ENCODE measurements around the gene MPPED2.

Gene MPPED2, protein sequence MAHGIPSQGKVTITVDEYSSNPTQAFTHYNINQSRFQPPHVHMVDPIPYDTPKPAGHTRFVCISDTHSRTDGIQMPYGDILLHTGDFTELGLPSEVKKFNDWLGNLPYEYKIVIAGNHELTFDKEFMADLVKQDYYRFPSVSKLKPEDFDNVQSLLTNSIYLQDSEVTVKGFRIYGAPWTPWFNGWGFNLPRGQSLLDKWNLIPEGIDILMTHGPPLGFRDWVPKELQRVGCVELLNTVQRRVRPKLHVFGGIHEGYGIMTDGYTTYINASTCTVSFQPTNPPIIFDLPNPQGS

DNA sequence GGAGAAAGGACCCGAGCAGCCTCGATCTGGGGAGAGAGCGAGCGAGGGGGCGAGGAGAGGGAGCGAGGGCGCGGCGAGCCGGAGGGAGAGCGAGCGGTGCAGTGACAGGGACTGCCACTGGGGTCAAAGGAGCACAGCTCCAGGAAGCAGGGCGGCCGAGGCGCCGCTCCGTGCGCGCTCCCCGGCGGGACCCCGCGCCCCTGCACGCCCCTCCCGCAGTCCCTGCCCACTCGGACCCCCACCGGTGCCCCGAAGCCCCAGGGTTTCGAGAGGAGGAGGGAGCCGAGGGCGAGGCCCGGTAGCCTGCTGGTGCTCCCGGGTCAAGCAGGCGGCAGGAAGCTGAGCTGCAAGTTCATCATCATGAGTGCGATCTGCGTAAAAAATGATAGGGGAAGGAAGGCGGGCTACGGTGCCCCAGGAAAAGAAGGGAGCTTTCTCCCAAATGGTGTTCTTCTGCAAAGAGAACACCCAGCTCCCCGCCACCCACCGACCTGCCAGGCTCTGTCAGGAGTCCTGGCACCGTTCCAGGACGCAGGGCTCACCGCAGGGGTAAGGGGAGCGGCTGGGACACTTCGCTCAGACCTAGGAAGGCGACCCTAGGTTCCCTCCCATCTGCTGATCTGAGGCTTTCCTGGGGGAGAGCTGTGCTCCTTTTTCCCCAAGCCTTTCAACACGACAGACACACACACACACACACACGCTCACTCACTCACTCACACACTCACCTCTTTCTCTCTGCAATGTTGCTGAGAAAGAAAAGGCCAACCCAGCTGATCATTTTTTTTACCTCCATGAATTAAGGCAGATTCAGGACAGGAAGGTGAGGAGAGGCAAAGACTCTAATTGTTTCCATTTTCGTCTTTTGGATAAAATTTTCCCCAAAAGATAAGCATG, at the start of gene MPPED2:
Gene MPPED2 (minus strand): TSS at position 103 of the 894 bp plus-strand sequence. CDS start 5,980 bp downstream, outside the sequence.
- in situ Hi-C loops (cut with MboI; ENCODE audit: low sequenced_read_pairs): no loop called here

DNA sequence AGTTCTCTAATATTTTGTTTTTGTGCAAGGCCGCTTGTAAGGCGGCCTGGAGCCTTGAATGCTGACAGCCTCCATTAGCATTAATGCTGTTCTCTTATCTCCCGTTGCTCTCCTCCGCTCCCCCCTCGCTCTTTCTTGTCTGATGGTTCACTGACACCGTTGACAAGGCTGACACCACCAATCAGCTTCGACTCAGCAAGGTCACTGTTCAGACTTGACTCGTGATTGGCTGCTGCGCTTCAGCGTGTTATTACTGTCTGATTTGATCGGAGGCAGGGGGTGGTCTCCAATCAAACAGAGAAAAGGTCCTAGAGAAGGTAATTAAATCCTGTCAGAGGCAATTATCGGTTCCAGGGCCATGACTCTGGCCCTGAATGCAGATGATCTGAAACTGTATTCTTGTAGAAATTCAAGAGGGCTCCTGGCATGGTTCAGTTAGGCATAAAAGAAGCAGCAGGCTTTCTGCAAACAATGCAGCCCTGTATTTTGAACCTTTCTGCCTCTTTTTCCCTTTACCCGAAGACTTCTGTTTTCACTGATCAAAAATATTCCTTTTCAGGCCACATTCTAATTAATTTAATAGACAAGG, 49.3 kb upstream of the MPPED2 start:
- in situ Hi-C loops (cut with MboI; ENCODE audit: low sequenced_read_pairs): no loop called here

- in situ Hi-C loops (cut with MboI; ENCODE audit: low sequenced_read_pairs): no loop called here
Measured at GRCh38 chr11:30631148-30631547, 45.0 kb upstream of the MPPED2 start.

GRCh38 chr11:30619767-30620166, 33.6 kb upstream of the MPPED2 start:
- in situ Hi-C loops (cut with MboI; ENCODE audit: low sequenced_read_pairs): no loop called here

- in situ Hi-C loops (cut with MboI; ENCODE audit: low sequenced_read_pairs): no loop called here
Measured at GRCh38 chr11:30617762-30618161, 31.6 kb upstream of the MPPED2 start.

DNA sequence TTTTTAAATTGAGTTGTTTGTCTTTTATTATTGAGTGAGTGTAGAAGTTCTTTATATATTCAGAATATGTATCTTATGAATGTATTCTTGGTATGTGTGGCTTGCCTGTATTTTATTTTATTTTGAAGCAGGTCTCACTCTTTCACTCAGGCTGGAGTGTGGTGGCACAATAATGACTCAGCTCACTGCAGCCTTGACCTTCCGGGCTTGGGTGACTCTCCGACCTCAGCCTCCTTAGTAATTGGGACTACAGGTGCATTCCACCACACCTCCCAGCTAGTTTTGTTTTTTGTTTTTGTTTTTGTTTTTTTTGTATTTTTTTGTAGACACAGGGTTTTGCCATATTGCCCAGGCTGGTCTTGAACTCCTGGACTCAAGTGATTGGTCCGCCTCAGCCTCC, 24.5 kb upstream of the MPPED2 start:
- in situ Hi-C loops (cut with MboI; ENCODE audit: low sequenced_read_pairs): no loop called here

GRCh38 chr11:30608534-30608933, 22.4 kb upstream of the MPPED2 start:
- in situ Hi-C loops (cut with MboI; ENCODE audit: low sequenced_read_pairs): no loop called here

- in situ Hi-C loops (cut with MboI; ENCODE audit: low sequenced_read_pairs): no loop called here
Measured at GRCh38 chr11:30605036-30605605, 19.0 kb upstream of the MPPED2 start.

- in situ Hi-C loops (cut with MboI; ENCODE audit: low sequenced_read_pairs): no loop called here
Measured at GRCh38 chr11:30603357-30603756, 17.2 kb upstream of the MPPED2 start.

DNA sequence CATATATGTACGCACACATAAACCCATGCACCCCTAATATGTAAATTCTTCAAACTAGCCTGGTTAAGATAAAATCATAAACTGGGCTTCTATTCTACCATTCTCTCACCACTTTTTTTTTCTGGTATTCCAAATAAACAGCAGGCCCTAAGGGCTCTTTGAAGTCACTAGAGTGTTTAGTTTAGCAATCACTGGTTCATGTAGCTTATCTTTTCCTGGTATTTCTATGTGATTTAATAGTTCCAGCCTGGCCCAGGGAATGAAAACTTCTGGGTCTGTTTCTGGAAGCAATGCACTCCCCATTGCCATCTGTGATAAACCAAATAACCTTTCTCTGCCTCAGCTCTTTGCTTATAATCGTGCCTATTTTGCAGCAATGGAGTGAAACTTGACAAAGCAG, 10.7 kb upstream of the MPPED2 start:
- in situ Hi-C loops (cut with MboI; ENCODE audit: low sequenced_read_pairs): no loop called here

DNA sequence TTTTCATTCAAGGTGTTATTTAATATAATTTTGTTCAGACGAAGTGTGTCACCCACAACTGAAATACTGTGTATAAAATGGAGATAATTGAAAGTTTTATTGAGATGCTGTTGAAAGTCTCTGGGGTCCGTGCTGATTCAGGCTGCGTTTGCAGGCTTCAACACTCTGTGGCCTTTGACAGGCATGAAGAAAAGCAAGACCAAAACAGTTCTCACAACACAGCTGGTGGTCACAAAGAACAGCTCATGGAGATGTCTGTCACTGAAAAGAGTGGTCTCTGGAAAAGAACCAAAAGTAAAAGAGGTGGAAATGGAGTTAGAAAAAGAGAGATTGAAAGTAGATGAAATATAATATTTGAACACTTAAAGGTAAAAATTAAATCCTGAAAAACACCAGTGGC, 9.8 kb upstream of the MPPED2 start:
- in situ Hi-C loops (cut with MboI; ENCODE audit: low sequenced_read_pairs): no loop called here

DNA sequence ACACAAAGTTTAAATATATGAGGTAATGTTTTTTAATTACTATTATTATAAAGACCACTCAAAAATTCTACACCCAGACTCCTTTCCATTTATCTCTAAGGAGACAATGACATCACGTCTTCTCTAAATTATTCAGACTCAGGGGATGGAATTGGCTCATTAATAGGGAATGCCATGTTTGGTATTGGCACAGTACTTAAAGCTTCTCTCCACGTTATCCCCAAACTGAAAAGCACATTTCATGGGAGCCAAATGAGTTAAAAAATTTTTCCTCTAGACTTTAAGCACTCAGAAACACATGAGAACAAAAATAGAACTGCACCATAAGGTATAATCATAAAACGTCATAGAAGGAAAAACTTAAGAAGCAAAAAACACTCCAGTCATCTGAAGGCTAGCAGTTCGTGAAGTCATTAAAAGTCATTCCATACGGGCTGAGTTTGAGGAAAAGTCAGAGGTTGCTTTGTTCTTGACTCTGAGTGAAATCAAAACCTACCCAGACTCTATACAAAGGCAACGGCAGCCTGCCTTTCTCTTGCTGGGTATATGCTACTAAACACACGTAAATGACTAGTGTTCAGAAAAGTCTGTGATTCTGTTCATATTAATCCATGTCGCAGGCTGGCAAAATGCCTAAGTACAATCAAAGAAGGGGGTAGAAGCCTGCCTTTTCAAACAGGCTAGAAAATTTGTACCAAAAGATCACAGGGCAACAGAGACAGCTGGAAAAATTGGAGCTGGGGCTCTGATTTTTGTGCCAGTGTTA, 8.7 kb upstream of the MPPED2 start:
- in situ Hi-C loops (cut with MboI; ENCODE audit: low sequenced_read_pairs): no loop called here

- in situ Hi-C loops (cut with MboI; ENCODE audit: low sequenced_read_pairs): no loop called here
Measured at GRCh38 chr11:30587269-30587812, 1.2 kb upstream of the MPPED2 start.

DNA sequence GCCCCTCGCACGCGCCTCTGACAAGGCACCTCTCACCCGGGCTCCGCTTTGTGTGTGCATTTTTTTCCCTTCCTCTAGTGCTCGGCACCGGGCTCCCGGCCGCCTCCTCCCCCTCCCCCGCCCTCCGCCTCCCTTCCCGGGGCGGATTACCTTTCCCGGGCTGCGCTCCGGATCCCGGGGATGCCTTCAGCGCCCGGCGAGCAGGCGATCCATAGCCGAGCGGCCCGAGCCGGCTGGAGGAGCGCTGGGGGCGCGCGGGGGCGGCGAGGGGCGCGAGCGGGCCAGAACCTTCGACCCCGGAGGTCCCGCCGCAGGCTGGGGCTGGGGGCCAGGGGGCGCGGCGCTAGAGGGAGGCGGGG, 282 bp downstream of the MPPED2 start:
- in situ Hi-C loops (cut with MboI; ENCODE audit: low sequenced_read_pairs): no loop called here

DNA sequence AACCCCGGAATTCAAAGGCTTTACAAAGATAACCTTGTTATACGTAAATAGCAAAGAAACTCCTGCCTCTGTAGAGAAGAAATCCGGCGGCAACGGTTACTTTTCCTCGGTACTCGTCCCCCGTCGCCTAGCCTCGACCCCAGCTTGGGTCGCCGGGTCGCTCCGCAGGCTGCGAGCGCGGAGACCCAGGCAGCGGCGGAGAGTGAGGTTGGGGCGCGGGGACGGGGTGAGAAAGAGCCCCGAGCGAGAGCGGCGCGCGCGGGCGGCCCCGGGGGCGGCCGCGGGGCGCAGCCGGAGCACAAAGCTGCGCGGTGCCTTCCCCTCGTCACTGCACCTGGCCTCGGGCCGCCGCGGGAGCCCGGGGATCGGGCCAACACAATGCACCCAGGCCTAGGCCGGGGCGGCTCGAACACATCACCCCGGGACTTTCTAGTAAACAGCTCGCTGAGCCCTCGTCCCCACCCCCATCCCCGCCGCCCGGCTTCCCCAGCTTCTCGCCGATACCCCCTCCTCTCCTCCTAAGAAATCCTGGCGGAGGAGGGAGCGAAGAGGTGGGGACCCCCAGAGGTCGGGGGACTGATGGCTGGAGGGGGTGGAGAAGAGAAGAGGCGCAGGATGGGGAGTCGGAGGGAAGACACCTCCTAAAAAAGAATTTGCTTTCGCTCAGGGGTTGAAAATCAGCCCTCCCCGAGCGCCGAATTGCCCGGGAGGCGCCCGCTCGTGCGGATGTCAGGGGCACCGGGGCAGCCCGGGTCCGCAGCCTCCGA, 845 bp downstream of the MPPED2 start:
- in situ Hi-C loops (cut with MboI; ENCODE audit: low sequenced_read_pairs): no loop called here

DNA sequence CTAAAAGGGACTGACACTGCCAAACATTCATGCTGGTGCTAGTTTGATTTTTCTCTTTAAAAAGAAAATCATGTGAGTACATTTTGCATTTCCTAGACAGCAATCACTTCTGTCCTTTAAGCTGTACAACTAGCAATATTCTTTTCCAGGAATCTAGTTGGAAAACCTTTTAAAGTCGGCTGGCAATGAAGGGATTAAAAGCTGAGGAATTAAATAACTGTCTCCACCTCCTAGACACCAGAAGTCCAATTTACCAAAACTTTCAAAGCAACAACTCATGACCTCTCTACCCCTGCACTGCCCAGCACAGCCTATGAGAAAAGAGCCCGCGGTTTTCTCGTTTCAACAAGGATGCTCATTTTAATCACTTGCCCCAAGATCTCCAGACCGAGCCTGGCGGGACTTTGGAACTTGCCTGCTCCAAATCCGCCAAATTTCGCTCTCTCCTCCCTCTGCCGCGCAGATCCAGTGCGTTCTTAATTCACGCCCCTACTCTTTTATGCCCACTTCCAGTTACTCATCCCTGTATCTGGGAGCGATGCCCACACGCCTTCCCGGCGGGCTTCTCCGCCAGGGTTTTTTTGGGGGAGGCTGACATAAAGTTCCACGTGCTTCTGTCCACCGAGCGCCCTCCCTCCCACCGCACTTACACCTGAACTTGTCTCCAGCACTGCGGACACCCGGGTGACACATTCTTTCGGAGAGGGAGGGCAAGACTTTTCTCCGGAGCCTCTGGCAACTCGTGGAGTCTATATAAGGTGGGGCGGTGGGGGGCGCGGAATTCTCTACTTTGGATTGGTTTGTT, 2.5 kb downstream of the MPPED2 start:
- in situ Hi-C loops (cut with MboI; ENCODE audit: low sequenced_read_pairs): no loop called here

DNA sequence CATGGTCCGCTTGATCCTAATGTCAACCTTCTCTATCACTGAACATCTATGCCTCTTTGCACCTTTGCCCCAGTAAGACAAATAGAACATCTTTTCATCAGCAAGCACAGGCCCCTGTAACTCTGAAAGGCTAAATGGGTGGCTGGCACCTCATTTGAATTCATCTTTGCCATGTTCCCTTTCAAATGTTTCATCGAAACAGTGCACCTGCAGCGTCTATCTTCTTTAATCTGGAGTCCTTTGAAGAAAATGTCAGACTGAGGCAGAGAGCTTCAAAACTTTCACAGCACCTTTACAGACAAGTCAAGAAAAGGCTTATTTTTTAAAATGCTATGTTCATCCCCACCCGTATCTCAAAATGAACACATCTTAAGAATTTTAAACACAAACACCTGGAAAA, 3.4 kb downstream of the MPPED2 start:
- in situ Hi-C loops (cut with MboI; ENCODE audit: low sequenced_read_pairs): no loop called here

GRCh38 chr11:30581675-30582074, 4.5 kb downstream of the MPPED2 start:
- in situ Hi-C loops (cut with MboI; ENCODE audit: low sequenced_read_pairs): no loop called here

DNA sequence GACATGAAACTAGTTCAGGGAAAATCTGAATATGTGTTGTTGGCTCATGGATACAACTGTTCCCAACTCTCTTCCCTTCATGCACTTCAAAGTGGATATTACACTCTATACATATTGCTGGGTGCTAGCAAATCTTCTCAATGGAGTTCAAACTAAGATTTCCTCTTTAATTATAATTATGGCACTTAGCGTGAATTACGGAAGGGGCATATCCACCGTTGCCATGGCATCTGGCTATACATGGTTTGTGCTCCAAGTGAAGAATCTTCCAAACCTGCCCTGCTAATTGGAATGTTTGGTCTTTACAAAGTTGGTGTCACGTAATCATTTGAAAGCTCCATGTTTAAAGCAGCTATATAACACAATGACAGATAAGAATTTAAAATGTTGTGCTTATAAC, 5.6 kb downstream of the MPPED2 start:
- in situ Hi-C loops (cut with MboI; ENCODE audit: low sequenced_read_pairs): no loop called here
